GM23338 (cell line): ENCODE measurements around the gene AOPEP. TPM values are rescaled to one million over a fixed set of nuclear protein-coding genes. Genes with fewer than 3 reads are reported as not detected.

ENCODE experiments used
- ATAC-seq: fragments of 200-7000 bp; cut with Tn5 transposase; 3 replicates; pipeline ENCODE4 v1.9.1; 2020
- DNase-seq: peaks from one replicate; pipeline ENCODE4 v3.0.0-alpha.2; 2015; ENCODE audit warnings: low spot score
- H2AFZ ChIP-seq: fragments of 200-600 bp; sonication (generic); 2 replicates; pipeline ENCODE4 v1.8.0; 2016; ENCODE audit warnings: antibody characterized with exemption, mild to moderate bottlenecking, moderate library complexity
- H3F3A ChIP-seq: fragments of 200-600 bp; sonication (generic); replicated peaks from 2 replicates; pipeline ENCODE4 v1.8.0; 2017; ENCODE audit warnings: antibody characterized with exemption, mixed run types, low read depth
- H3K27ac ChIP-seq: fragments of 200-600 bp; sonication (generic); 2 replicates; pipeline ENCODE4 v1.6.1; 2016; ENCODE audit warnings: low read depth
- H3K27me3 ChIP-seq: fragments of 200-600 bp; sonication (generic); 2 replicates; pipeline ENCODE4 v1.8.0; 2016; ENCODE audit warnings: mild to moderate bottlenecking, mixed run types, moderate library complexity; ENCODE audit not compliant: insufficient read depth
- H3K36me3 ChIP-seq: fragments of 200-600 bp; sonication (generic); 2 replicates; pipeline ENCODE4 v1.8.0; 2016; ENCODE audit warnings: mild to moderate bottlenecking; ENCODE audit not compliant: insufficient read depth
- H3K4me1 ChIP-seq: fragments of 200-600 bp; sonication (generic); 2 replicates; pipeline ENCODE4 v1.8.0; 2016; ENCODE audit warnings: mild to moderate bottlenecking, moderate library complexity; ENCODE audit not compliant: insufficient read depth
- H3K4me2 ChIP-seq: fragments of 200-600 bp; sonication (generic); 2 replicates; pipeline ENCODE4 v1.7.1; 2017; ENCODE audit warnings: mixed run types
- H3K4me3 ChIP-seq: fragments of 200-600 bp; sonication (generic); 2 replicates; pipeline ENCODE4 v1.6.1; 2016; ENCODE audit warnings: mixed run types
- H3K79me2 ChIP-seq: fragments of 200-600 bp; sonication (generic); replicated peaks from 2 replicates; pipeline ENCODE4 v1.8.0; 2017; ENCODE audit warnings: mild to moderate bottlenecking; ENCODE audit not compliant: insufficient read depth
- H3K9me2 ChIP-seq: fragments of 200-600 bp; sonication (generic); 2 replicates; pipeline ENCODE4 v1.8.0; 2017; ENCODE audit not compliant: insufficient read depth
- H4K20me1 ChIP-seq: fragments of 200-600 bp; sonication (generic); replicated peaks from 2 replicates; pipeline ENCODE4 v1.8.0; 2017; ENCODE audit warnings: mild to moderate bottlenecking; ENCODE audit not compliant: insufficient read depth
- H3K27ac Mint-ChIP-seq: 2 replicates; pipeline ENCODE4 v1.8.0; 2020; ENCODE audit warnings: inconsistent platforms, mild to moderate bottlenecking, moderate library complexity, mixed read lengths
- H3K27me3 Mint-ChIP-seq: 3 replicates; pipeline ENCODE4 v1.8.0; 2022; ENCODE audit warnings: low read depth, mild to moderate bottlenecking, moderate library complexity, mixed read lengths, inconsistent platforms; ENCODE audit not compliant: insufficient read depth, poor library complexity
- H3K36me3 Mint-ChIP-seq: 3 replicates; pipeline ENCODE4 v1.8.0; 2021; ENCODE audit warnings: low read depth, mild to moderate bottlenecking, inconsistent platforms, moderate library complexity, mixed read lengths
- H3K4me1 Mint-ChIP-seq: 3 replicates; pipeline ENCODE4 v1.8.0; 2020; ENCODE audit warnings: mild to moderate bottlenecking, inconsistent platforms, mixed read lengths
- H3K4me3 Mint-ChIP-seq: 3 replicates; pipeline ENCODE4 v1.8.0; 2021; ENCODE audit warnings: moderate library complexity, mild to moderate bottlenecking, inconsistent platforms, mixed read lengths
- H3K9me3 Mint-ChIP-seq: 3 replicates; pipeline ENCODE4 v1.8.0; 2020; ENCODE audit warnings: moderate library complexity, mild to moderate bottlenecking, inconsistent platforms, mixed read lengths
- ETS1 ChIP-seq: IDR thresholded peaks from 2 replicates; pipeline ENCODE4 v1.6.1; 2016; ENCODE audit warnings: antibody characterized with exemption
- JUNB ChIP-seq: IDR thresholded peaks from one replicate; pipeline ENCODE4 v1.6.1; 2016; ENCODE audit warnings: antibody characterized with exemption; ENCODE audit not compliant: unreplicated experiment
- REST ChIP-seq: IDR thresholded peaks from one replicate; pipeline ENCODE4 v1.6.1; 2018; ENCODE audit warnings: antibody characterized with exemption; ENCODE audit not compliant: unreplicated experiment
- ZNF114 ChIP-seq: fragments of 250-450 bp; sonication (Bioruptor Pico); IDR thresholded peaks from 2 replicates; pipeline ENCODE4 v1.5.0; 2020; ENCODE audit warnings: mild to moderate bottlenecking, moderate library complexity
- ZNF331 ChIP-seq: fragments of 250-450 bp; sonication (Bioruptor Pico); IDR thresholded peaks from 2 replicates; pipeline ENCODE4 v1.5.0; 2020; ENCODE audit warnings: low read depth, mild to moderate bottlenecking, moderate library complexity
- polyA plus RNA-seq: library from polyadenylated mRNA; unstranded; fragments of >200 nt; fragmentation: Nextera tagmentation; extraction: Ambion mirVana; gene quantifications from 2 replicates; pipeline ENCODE4 v1.2.1, GENCODE V29; 2016
- total RNA-seq: library from RNA; depleted of rRNA; stranded (reverse); fragments of >200 nt; shearing (Covaris generic); gene quantifications from 2 replicates; pipeline ENCODE4 v1.2.3, GENCODE V29; 2014

The AOPEP gene
- total and polyA plus RNA-seq, 2 experiments from 2014 or later, result 7.0 to 16.5 TPM

GRCh38 chr9:95027914-95028852 lies 301.7 kb downstream of the AOPEP start:
- H3K36me3 Mint-ChIP-seq, result no peaks in the 10 kb centered on the region
- TF ChIP-seq ETS1 (no peak), REST (no peak)
- no peaks in the 10 kb centered on the region for H3K4me1 ChIP-seq
- peaks cover 2% of the 10 kb centered on the region for H3K27me3 Mint-ChIP-seq
- no peak overlapping the region for H3K27ac ChIP-seq
- peaks cover 20% of the 10 kb centered on the region; the same call in 2 of the 3 replicates for H3K4me1 Mint-ChIP-seq
- H3K27ac Mint-ChIP-seq, result no peak overlapping the region
- H4K20me1 ChIP-seq, result no peaks in the 10 kb centered on the region
- H3K79me2 ChIP-seq, result no peaks in the 10 kb centered on the region
- no peaks in the 10 kb centered on the region for H3K9me2 ChIP-seq
- H3K4me3 Mint-ChIP-seq, result no peak overlapping the region
- H3K27me3 ChIP-seq, result no peaks in the 10 kb centered on the region
- H2AFZ ChIP-seq, result no peak overlapping the region
- no peaks in the 10 kb centered on the region for H3K9me3 Mint-ChIP-seq
- H3K4me3 ChIP-seq, result no peak overlapping the region
- ATAC-seq (no peak), DNase-seq (no peak)
- no peaks in the 10 kb centered on the region for H3F3A ChIP-seq
- H3K4me2 ChIP-seq, result no peak overlapping the region
- no peaks in the 10 kb centered on the region for H3K36me3 ChIP-seq

- Histone ChIP-seq H3K27ac (no peak overlapping the region), H4K20me1 (no peaks in the 10 kb centered on the region), H3K9me2 (no peaks in the 10 kb centered on the region), H3F3A (no peaks in the 10 kb centered on the region), H3K4me2 (no peak overlapping the region), H3K36me3 (no peaks in the 10 kb centered on the region), H3K4me1 (no peaks in the 10 kb centered on the region), H2AFZ (no peak overlapping the region), H3K4me3 (no peak overlapping the region), H3K79me2 (no peaks in the 10 kb centered on the region), H3K27me3 (no peaks in the 10 kb centered on the region)
- no peak for DNase-seq
- Mint-ChIP-seq H3K4me1 (peaks cover 19% of the 10 kb centered on the region; the same call in 2 of the 3 replicates), H3K4me3 (no peak overlapping the region), H3K36me3 (no peaks in the 10 kb centered on the region), H3K9me3 (no peaks in the 10 kb centered on the region), H3K27me3 (peaks cover 2% of the 10 kb centered on the region), H3K27ac (no peak overlapping the region)
- no peak for ATAC-seq
- TF ChIP-seq REST (no peak), ZNF331 (CRISPR knock-in tag) (no peak), JUNB (no peak), ZNF114 (CRISPR knock-in tag) (no peak)
Measured at GRCh38 chr9:95028853-95029219, 302.3 kb downstream of the AOPEP start.
